OCI-LY7 (cell line): ENCODE results near the gene SH2B2. TPM values are rescaled to one million over a fixed set of nuclear protein-coding genes. Genes with fewer than 3 reads are reported as not detected.
A peak's percentile ranks its signal among the peaks of the same experiment; 100 is the strongest.

Source experiments
- BruUV-seq: library from RNA; stranded (reverse); fragments of 400-500 nt; replicated peaks from 2 replicates; lab custom pipeline; 2021; lab: Mats Ljungman, UMichigan
- CTCF ChIA-PET: fragments of 300-600 bp; sonication (Branson Sonifier 250); formaldehyde crosslinking; loops from one replicate; lab custom pipeline; 2022; ENCODE audit warnings: antibody characterized with exemption; ENCODE audit not compliant: unreplicated experiment; lab: Charles Lee
- POLR2A ChIA-PET: fragments of 300-600 bp; sonication (Branson Sonifier 250); formaldehyde crosslinking; loops from one replicate; lab custom pipeline; 2022; ENCODE audit warnings: antibody characterized with exemption; lab: Charles Lee
- DNase-seq: peaks from one replicate; pipeline ENCODE4 v3.0.0-alpha.2; 2015; ENCODE audit warnings: low spot score
- H2AFZ ChIP-seq: fragments of 200-600 bp; sonication (generic), shearing (Covaris generic); 2 replicates; pipeline ENCODE4 v1.6.1; 2014; ENCODE audit warnings: mild to moderate bottlenecking, antibody characterized with exemption, low read length, moderate library complexity
- H3K27ac ChIP-seq: fragments of 200-600 bp; sonication (generic); 2 replicates; pipeline ENCODE4 v1.5.1; 2014; ENCODE audit warnings: mixed run types, low read depth, mild to moderate bottlenecking, moderate library complexity, low read length, inconsistent platforms; ENCODE audit not compliant: poor library complexity, severe bottlenecking
- H3K36me3 ChIP-seq: fragments of 200-600 bp; sonication (generic); 2 replicates; pipeline ENCODE4 v1.6.1; 2014; ENCODE audit warnings: mild to moderate bottlenecking, antibody characterized with exemption, low read length, moderate library complexity, mixed read lengths; ENCODE audit not compliant: insufficient read depth
- H3K4me1 ChIP-seq: fragments of 200-600 bp; sonication (generic); 2 replicates; pipeline ENCODE4 v1.5.1; 2014; ENCODE audit warnings: mild to moderate bottlenecking, low read length; ENCODE audit not compliant: insufficient read depth, poor library complexity, severe bottlenecking
- H3K4me2 ChIP-seq: fragments of 200-600 bp; sonication (generic); 2 replicates; pipeline ENCODE4 v1.6.1; 2014; ENCODE audit warnings: mild to moderate bottlenecking, low read length
- H3K4me3 ChIP-seq: fragments of 200-600 bp; sonication (generic); 2 replicates; pipeline ENCODE4 v1.5.1; 2014; ENCODE audit warnings: mild to moderate bottlenecking, low read depth, low read length; ENCODE audit not compliant: poor library complexity, severe bottlenecking
- H3K79me2 ChIP-seq: fragments of 200-600 bp; sonication (generic); 2 replicates; pipeline ENCODE4 v1.6.1; 2016; ENCODE audit warnings: low read depth, mild to moderate bottlenecking, low read length, moderate library complexity, mixed read lengths; ENCODE audit not compliant: insufficient read depth
- H3K9me2 ChIP-seq: fragments of 200-600 bp; sonication (generic); 2 replicates; pipeline ENCODE4 v1.6.1; 2016; ENCODE audit warnings: mild to moderate bottlenecking, low read length, mixed read lengths; ENCODE audit not compliant: insufficient read depth
- H3K9me3 ChIP-seq: fragments of 200-600 bp; sonication (generic); 2 replicates; pipeline ENCODE4 v1.6.1; 2014; ENCODE audit warnings: mild to moderate bottlenecking, mixed run types, low read length, mixed read lengths
- H4K20me1 ChIP-seq: fragments of 200-600 bp; sonication (generic); 2 replicates; pipeline ENCODE4 v1.6.1; 2014; ENCODE audit warnings: mild to moderate bottlenecking, antibody characterized with exemption, low read length, moderate library complexity, mixed read lengths; ENCODE audit not compliant: insufficient read depth
- CTCF ChIP-seq: fragments of 200-600 bp; sonication (generic); conservative IDR thresholded peaks from 2 replicates; pipeline ENCODE4 v1.5.1; 2014; ENCODE audit warnings: mild to moderate bottlenecking, antibody characterized with exemption, low read length, moderate library complexity, mixed read lengths
- EZH2phosphoT487 ChIP-seq: fragments of 200-600 bp; sonication (generic); IDR thresholded peaks from 2 replicates; pipeline ENCODE4 v1.6.1; 2018; ENCODE audit warnings: low read depth, borderline replicate concordance, mild to moderate bottlenecking, mixed run types, antibody characterized with exemption, low read length, moderate library complexity, mixed read lengths
- intact Hi-C: fragments of 100-400 bp; cut with micrococcal nuclease; formaldehyde crosslinking; loops from one replicate; pipeline ENCODE4 v1.10.0; 2022; ENCODE audit not compliant: unreplicated experiment
- total RNA-seq, 2 experiments: library from RNA; depleted of rRNA in 1 of 2; stranded (reverse); fragments of >200 nt in 1 of 2; shearing (Covaris generic) in 1 of 2; gene quantifications; 2 replicates each; pipeline ENCODE4 v1.2.3, GENCODE V29; 2014 to 2022

Gene SH2B2
- total RNA-seq, 2 experiments from 2014 or later = 42.0 to 131 TPM

GRCh38 chr7:102282465-102283362 lies 4.0 kb upstream of the SH2B2 start:
- no peak overlapping the region for H3K27ac ChIP-seq
- peaks cover 66% of the 10 kb centered on the region for H3K4me1 ChIP-seq
- ChIA-PET CTCF (interaction anchor here (0.6 kb wide), 1 partner anchor 129 kb away, joined by 6 read pairs; no protein-coding TSS in a partner anchor), POLR2A (interaction anchor here (0.6 kb wide), 1 partner anchor 134 kb away, joined by 4 read pairs; no protein-coding TSS in a partner anchor)
- H2AFZ ChIP-seq = no peak overlapping the region
- H4K20me1 ChIP-seq = no peaks in the 10 kb centered on the region
- intact Hi-C loops = no loop called here
- DNase-seq = no peak
- no peaks in the 10 kb centered on the region for H3K9me2 ChIP-seq
- no peak overlapping the region for H3K4me2 ChIP-seq
- BruUV-seq = no TSS peak
- peaks cover 9% of the 10 kb centered on the region; the same call in 1 of the 2 replicates for H3K79me2 ChIP-seq
- H3K4me3 ChIP-seq = no peak overlapping the region
- no peaks in the 10 kb centered on the region for H3K9me3 ChIP-seq
- H3K36me3 ChIP-seq = peaks cover 2% of the 10 kb centered on the region
- TF ChIP-seq EZH2phosphoT487 = no peak

GRCh38 chr7:102283477-102284189 lies 3.0 kb upstream of the SH2B2 start:
- H3K27ac ChIP-seq = peak overlapping the region; percentile 32
- no peak overlapping the region for H3K4me3 ChIP-seq
- peaks cover 18% of the 10 kb centered on the region for H3K79me2 ChIP-seq
- peaks cover 61% of the 10 kb centered on the region for H3K4me1 ChIP-seq
- no peak for TF ChIP-seq CTCF
- no peak for TF ChIP-seq EZH2phosphoT487
- H3K4me2 ChIP-seq = peak overlapping the region; percentile 45
- no peak for DNase-seq
- H3K36me3 ChIP-seq = peaks cover 11% of the 10 kb centered on the region
- H4K20me1 ChIP-seq = no peaks in the 10 kb centered on the region
- POLR2A ChIA-PET = interaction anchor here (0.5 to 0.7 kb wide), 3 partner anchors 18 to 1038 kb away, joined by 3 to 6 read pairs (median 3); no protein-coding TSS in a partner anchor
- no peaks in the 10 kb centered on the region for H3K9me3 ChIP-seq
- BruUV-seq = TSS peak; percentile 83
- H3K9me2 ChIP-seq = no peaks in the 10 kb centered on the region
- intact Hi-C loops = no loop called here
- no peak overlapping the region for H2AFZ ChIP-seq
- CTCF ChIA-PET = interaction anchor here (0.6 kb wide), 1 partner anchor 418 kb away, joined by 5 read pairs; no protein-coding TSS in a partner anchor

GRCh38 chr7:102284399-102284798 lies 2.3 kb upstream of the SH2B2 start:
- Histone ChIP-seq H3K79me2 (peaks cover 26% of the 10 kb centered on the region), H3K4me3 (peak overlapping the region; percentile 77), H3K9me3 (no peaks in the 10 kb centered on the region), H2AFZ (no peak overlapping the region), H4K20me1 (no peaks in the 10 kb centered on the region), H3K4me1 (peaks cover 60% of the 10 kb centered on the region), H3K4me2 (peak overlapping the region; percentile 95), H3K9me2 (no peaks in the 10 kb centered on the region), H3K36me3 (peaks cover 14% of the 10 kb centered on the region), H3K27ac (peak overlapping the region; percentile 65)
- BruUV-seq = no TSS peak
- ChIA-PET CTCF (interaction anchor here (0.6 kb wide), 1 partner anchor 419 kb away, joined by 5 read pairs; no protein-coding TSS in a partner anchor), POLR2A (interaction anchor here (0.6 to 0.7 kb wide), 2 partner anchors 17 to 90 kb away, joined by 3 to 6 read pairs; no protein-coding TSS in a partner anchor)
- DNase-seq = no peak
- TF ChIP-seq EZH2phosphoT487 = no peak
- TF ChIP-seq CTCF = no peak
- intact Hi-C loops = no loop called here
